ENCODE data around the gene RAB18. TPM values are rescaled to one million over a fixed set of nuclear protein-coding genes. Genes with fewer than 3 reads are reported as not detected.

Gene RAB18
- total and polyA plus RNA-seq, 10 of the 15 experiments (the other 5 are each of a cell fraction or from before 2014, with no cell fraction given): 13.4 to 98.8 (median 42.1) TPM

Other genes starting within 250 kb of the RAB18 start
- gene MKX, start 241.5 kb downstream of the RAB18 start, total RNA-seq (2014; rRNA removed): not detected in 2 replicates
- gene MKX, start 241.5 kb downstream of the RAB18 start, total RNA-seq (2014; rRNA removed; fragmentation: Illumina TruSeq; extraction: Trizol): not detected in 2 replicates
- 0.05 TPM in 1 of 2 replicates, not detected in the other for gene MKX, start 241.5 kb downstream of the RAB18 start, total RNA-seq (2021)
- not detected in 2 replicates for gene MKX, start 241.5 kb downstream of the RAB18 start, polyA plus RNA-seq (2011; rRNA removed)
- gene MKX, start 241.5 kb downstream of the RAB18 start, polyA plus RNA-seq (2014; fragmentation: Illumina TruSeq; extraction: Trizol): not detected in 2 replicates
- not detected for gene MKX, start 241.5 kb downstream of the RAB18 start, polyA plus RNA-seq (2014; fragmentation: Nextera tagmentation; extraction: Ambion mirVana)
- gene MKX, start 241.5 kb downstream of the RAB18 start, polyA plus RNA-seq (2014; rRNA removed): not detected in 2 replicates
- gene MKX, start 241.5 kb downstream of the RAB18 start, polyA plus RNA-seq (2016; fragmentation: Nextera tagmentation; extraction: Ambion mirVana): not detected

Data from GM12878 (cell line).